Loucy (cell line): Measurements from ENCODE around the gene TCOF1.

Source experiments
- EZH2phosphoT487 ChIP-seq: fragments of 200-600 bp; IDR thresholded peaks from 2 replicates; pipeline ENCODE4 v1.6.1; 2018; ENCODE audit warnings: antibody characterized with exemption, mild to moderate bottlenecking, moderate library complexity, borderline replicate concordance
- TF ChIP-seq, protein P1 (sequence below): fragments of 200-600 bp; sonication (generic); conservative IDR thresholded peaks from 2 replicates; pipeline ENCODE4 v1.5.1; 2014; ENCODE audit warnings: mild to moderate bottlenecking, antibody characterized with exemption, low read length

DNA sequence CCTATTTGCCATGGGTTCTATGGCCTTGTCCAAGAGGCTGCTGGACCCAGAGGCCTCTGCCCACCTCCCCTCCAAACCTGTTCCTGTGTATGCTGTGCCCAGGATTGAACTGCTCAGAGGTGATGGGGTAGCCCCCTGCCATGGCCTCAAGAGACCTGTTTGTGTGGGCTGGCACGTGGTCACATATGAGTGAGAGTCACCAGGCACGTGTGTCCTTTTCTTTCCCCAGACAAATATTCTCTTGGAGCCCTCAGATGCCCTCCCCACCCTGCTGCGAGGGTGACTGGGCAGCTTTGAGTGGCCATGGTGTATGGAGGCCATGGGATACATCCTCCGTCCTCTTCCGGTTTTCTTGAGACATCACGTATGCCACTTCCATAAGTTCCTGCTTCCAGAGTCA, 10.9 kb upstream of the TCOF1 start:
- TF ChIP-seq, protein P1, sequence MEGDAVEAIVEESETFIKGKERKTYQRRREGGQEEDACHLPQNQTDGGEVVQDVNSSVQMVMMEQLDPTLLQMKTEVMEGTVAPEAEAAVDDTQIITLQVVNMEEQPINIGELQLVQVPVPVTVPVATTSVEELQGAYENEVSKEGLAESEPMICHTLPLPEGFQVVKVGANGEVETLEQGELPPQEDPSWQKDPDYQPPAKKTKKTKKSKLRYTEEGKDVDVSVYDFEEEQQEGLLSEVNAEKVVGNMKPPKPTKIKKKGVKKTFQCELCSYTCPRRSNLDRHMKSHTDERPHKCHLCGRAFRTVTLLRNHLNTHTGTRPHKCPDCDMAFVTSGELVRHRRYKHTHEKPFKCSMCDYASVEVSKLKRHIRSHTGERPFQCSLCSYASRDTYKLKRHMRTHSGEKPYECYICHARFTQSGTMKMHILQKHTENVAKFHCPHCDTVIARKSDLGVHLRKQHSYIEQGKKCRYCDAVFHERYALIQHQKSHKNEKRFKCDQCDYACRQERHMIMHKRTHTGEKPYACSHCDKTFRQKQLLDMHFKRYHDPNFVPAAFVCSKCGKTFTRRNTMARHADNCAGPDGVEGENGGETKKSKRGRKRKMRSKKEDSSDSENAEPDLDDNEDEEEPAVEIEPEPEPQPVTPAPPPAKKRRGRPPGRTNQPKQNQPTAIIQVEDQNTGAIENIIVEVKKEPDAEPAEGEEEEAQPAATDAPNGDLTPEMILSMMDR, result no peak
- TF ChIP-seq EZH2phosphoT487, result no peak
